Kidney (tissue), 14 donors: Measurements from ENCODE around the gene KCNQ1OT1. TPM values are rescaled to one million over a fixed set of nuclear protein-coding genes. Genes with fewer than 3 reads are reported as not detected.

Experiments used
- DNase-seq, 5 donors: peaks; one replicate each; pipeline ENCODE4 v3.0.0-alpha.2; 2013 to 2020
- FAIRE-seq: peaks from 2 replicates; lab custom pipeline; 2012; peaks lifted over from hg19 to GRCh38; lab: Jason Lieb, UNC
- H3K27ac ChIP-seq, 2 donors: one replicate each; pipeline ENCODE4 v1.7.0; 2013; ENCODE audit warnings: low read depth in 2 of 2, low read length in 2 of 2, inconsistent platforms in 1 of 2
- H3K27me3 ChIP-seq: one replicate; pipeline ENCODE4 v1.7.1; 2013; ENCODE audit warnings: low read length, inconsistent platforms; ENCODE audit not compliant: control insufficient read depth, insufficient read depth
- H3K36me3 ChIP-seq, 3 donors: one replicate each; pipeline versions ENCODE4 v1.7.0 to v1.7.1; 2013; ENCODE audit warnings: low read length in 3 of 3, control low read depth in 1 of 3, inconsistent platforms in 1 of 3; ENCODE audit not compliant: insufficient read depth in 3 of 3, control insufficient read depth in 2 of 3
- H3K4me1 ChIP-seq, 3 donors: one replicate each; pipeline versions ENCODE4 v1.7.0 to v1.7.1; 2013; ENCODE audit warnings: low read length in 3 of 3, inconsistent platforms in 1 of 3, low read depth in 1 of 3; ENCODE audit not compliant: control insufficient read depth in 2 of 3, insufficient read depth in 2 of 3
- H3K4me3 ChIP-seq, 3 donors: one replicate each; pipeline versions ENCODE4 v1.7.0 to v1.8.1; 2013; ENCODE audit warnings: low read length in 3 of 3, control low read depth in 1 of 3, inconsistent platforms in 1 of 3
- H3K9ac ChIP-seq, 3 donors: one replicate each; pipeline versions ENCODE4 v1.7.0 to v1.7.1; 2013; ENCODE audit warnings: low read length in 3 of 3, control low read depth in 1 of 3, inconsistent platforms in 1 of 3
- H3K9me3 ChIP-seq, 3 donors: one replicate each; pipeline versions ENCODE4 v1.7.0 to v1.7.1; 2013; ENCODE audit warnings: low read length in 3 of 3, control low read depth in 1 of 3, inconsistent platforms in 1 of 3; ENCODE audit not compliant: control insufficient read depth in 2 of 3, insufficient read depth in 1 of 3
- intact Hi-C: fragments of 100-400 bp; cut with DNase I; formaldehyde crosslinking; loops from one replicate; pipeline ENCODE4 v1.11.1; 2022
- polyA plus RNA-seq: library from polyadenylated mRNA; stranded (reverse); fragments of 350-450 nt; fragmentation: Illumina TruSeq; extraction: RNeasy Lipid Tissue Mini Kit (QIAGEN cat#74804); gene quantifications from one replicate; pipeline ENCODE4 v1.2.3, GENCODE V29; 2014; ENCODE audit warnings: low read depth, low replicate concordance; ENCODE audit not compliant: insufficient read depth
- total RNA-seq: library from RNA; stranded (reverse); fragmentation: NEBNext Ultra II Directional; extraction: Animal tissue kit (Norgen Biotek cat#: 25700); gene quantifications from one replicate; pipeline ENCODE4 v1.2.1, GENCODE V29; 2021
- TF ChIP-seq, protein P1 (sequence below): IDR thresholded peaks from 3 replicates; pipeline ENCODE4 v1.5.1; 2012; ENCODE audit warnings: mild to moderate bottlenecking, moderate library complexity, borderline replicate concordance; ENCODE audit not compliant: insufficient read depth; ENCODE audit errors: extremely low read depth
- donor health status: control.
- donor health status: control.
- donor health status: control.
- donor health status: control.
- donor health status: control.
- donor health status: DM: yes; HTN: yes; CAD: no.
- donor health status: Normal renal cell carcinoma (clear cell type).

The KCNQ1OT1 gene
- total and polyA plus RNA-seq, 2 donors from 2014 or later, result 0.22 to 4.4 TPM

DNA sequence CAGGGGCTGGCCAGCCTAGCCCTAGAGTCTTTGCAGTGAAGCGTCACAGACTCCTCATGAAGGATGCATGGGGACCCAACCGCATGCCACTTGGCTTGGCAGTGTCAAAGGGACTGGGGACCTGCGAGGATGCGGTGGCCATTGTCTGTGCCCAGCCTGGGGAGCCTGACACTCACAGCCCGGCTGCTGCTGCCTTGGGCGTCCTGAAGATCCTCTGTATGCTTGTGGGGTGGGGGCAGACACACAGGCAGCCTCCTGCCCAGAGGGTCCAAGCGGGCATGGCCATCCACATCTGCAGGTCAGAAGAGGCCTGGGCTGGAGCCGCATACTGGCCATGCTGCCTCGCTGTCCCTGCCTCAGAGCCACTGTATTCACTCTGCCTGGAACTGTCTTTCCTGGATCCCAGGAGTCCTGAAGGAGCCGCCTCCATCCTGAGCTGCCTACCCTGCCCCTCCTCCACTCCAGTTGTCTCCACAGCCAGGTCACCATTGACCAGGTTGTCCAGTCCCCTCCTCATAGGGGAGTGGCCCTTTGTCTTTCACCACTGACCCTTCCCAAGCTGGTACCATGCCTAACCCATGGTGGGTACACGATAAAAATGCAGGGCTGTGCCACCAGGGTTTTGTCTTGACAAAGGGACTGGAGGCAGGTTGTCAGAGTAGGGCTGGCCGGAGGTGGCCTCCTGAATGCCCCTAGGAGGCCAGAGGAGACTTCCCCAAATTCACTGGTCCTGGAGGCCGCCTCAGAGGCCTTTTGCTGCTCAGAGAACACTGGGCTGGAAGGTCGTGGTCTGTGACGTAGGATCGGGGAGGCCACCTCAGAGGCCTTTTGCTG, 107.0 kb downstream of the KCNQ1OT1 start:
- FAIRE-seq (no peak), DNase-seq (peak in 2 of 5 donors; percentile 33 to 61)
- H3K36me3 ChIP-seq, result no peaks in the 10 kb centered on the region
- H3K27ac ChIP-seq, result no peak overlapping the region
- H3K9ac ChIP-seq, result no peak overlapping the region
- H3K27me3 ChIP-seq, result no peaks in the 10 kb centered on the region
- intact Hi-C loops, result no loop called here
- no peak overlapping the region for H3K4me3 ChIP-seq
- H3K4me1 ChIP-seq, result no peaks in the 10 kb centered on the region
- TF ChIP-seq, protein P1, sequence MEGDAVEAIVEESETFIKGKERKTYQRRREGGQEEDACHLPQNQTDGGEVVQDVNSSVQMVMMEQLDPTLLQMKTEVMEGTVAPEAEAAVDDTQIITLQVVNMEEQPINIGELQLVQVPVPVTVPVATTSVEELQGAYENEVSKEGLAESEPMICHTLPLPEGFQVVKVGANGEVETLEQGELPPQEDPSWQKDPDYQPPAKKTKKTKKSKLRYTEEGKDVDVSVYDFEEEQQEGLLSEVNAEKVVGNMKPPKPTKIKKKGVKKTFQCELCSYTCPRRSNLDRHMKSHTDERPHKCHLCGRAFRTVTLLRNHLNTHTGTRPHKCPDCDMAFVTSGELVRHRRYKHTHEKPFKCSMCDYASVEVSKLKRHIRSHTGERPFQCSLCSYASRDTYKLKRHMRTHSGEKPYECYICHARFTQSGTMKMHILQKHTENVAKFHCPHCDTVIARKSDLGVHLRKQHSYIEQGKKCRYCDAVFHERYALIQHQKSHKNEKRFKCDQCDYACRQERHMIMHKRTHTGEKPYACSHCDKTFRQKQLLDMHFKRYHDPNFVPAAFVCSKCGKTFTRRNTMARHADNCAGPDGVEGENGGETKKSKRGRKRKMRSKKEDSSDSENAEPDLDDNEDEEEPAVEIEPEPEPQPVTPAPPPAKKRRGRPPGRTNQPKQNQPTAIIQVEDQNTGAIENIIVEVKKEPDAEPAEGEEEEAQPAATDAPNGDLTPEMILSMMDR, result no peak
- peaks cover 0 to 4% (median 0%) of the 10 kb centered on the region in 3 donors for H3K9me3 ChIP-seq

DNA sequence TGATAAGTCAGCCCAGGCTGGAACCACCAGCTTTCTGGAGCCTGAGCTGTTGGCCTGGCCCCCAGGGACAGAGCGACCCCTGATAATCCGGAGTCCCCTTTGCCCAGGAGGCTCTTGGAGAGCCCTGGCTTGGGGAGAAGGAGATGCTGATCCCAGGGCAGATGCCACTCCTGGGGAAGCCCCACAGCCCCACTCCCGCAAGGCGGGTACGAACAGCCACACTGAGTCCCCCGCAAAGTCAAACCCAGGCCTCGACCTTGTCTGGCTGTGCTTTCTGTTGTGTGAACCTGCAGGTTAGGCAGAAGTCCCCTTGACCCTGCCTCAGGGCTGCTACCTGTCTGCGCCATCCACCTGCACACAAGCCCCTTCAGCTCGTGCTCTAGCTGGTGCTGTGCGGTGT, 108.0 kb downstream of the KCNQ1OT1 start:
- H3K9me3 ChIP-seq, result no peaks in the 10 kb centered on the region
- H3K27ac ChIP-seq, result no peak overlapping the region
- intact Hi-C loops, result no loop called here
- H3K4me1 ChIP-seq, result no peaks in the 10 kb centered on the region
- H3K4me3 ChIP-seq, result no peak overlapping the region
- H3K27me3 ChIP-seq, result no peaks in the 10 kb centered on the region
- H3K36me3 ChIP-seq, result no peaks in the 10 kb centered on the region
- TF ChIP-seq, protein P1, result no peak
- DNase-seq (peak in 1 of 5 donors; percentile 31), FAIRE-seq (no peak)
- no peak overlapping the region for H3K9ac ChIP-seq

DNA sequence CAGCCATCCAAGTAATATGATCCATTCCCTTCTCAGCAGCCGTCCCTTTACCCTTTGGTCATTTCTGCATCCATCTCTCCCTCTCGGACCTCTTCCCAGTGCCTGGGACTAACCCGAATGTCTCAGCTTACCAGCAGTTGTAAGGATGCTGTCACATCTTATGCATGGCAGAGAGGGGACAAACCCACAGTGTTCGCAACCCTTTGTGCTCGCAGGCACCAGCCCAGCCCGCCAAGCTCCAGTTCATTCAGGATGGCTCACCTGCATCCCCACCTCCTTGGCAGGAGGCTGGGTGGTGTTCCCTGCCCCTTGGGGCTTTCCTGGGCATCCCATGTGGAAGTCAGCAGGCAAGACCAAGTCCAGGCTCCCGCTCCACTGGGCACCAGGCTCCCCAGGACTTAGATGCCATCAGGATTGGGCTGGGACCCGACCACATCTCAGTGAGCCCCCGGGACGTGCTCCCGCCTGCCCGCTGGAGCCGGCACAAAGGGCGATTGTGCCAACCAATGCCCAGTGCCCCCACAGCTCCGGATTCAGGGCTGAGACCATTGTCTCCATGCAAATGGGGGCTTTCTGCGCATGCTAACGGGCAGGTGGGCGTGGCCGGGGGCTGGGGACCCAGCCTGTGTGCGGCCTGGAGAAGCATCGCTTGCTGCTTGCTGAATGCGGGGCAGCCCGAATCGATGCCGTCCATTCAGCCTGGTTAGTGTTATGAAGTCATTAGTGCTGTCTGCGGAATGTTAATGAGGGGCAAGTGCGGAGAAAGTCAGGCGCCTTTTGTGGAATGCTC, 108.6 kb downstream of the KCNQ1OT1 start:
- DNase-seq (peak in 2 of 5 donors; percentile 39 to 48), FAIRE-seq (no peak)
- TF ChIP-seq, protein P1, result no peak
- Histone ChIP-seq H3K4me1 (no peaks in the 10 kb centered on the region), H3K4me3 (no peak overlapping the region), H3K9ac (no peak overlapping the region), H3K27ac (no peak overlapping the region), H3K27me3 (no peaks in the 10 kb centered on the region), H3K9me3 (no peaks in the 10 kb centered on the region), H3K36me3 (no peaks in the 10 kb centered on the region)
- intact Hi-C loops, result no loop called here
